ENCODE results near the gene CSMD2. TPM values are rescaled to one million over a fixed set of nuclear protein-coding genes. Genes with fewer than 3 reads are reported as not detected.

CSMD2 gene
- total RNA-seq, 1 experiment from 2014 or later: not detected

DNA sequence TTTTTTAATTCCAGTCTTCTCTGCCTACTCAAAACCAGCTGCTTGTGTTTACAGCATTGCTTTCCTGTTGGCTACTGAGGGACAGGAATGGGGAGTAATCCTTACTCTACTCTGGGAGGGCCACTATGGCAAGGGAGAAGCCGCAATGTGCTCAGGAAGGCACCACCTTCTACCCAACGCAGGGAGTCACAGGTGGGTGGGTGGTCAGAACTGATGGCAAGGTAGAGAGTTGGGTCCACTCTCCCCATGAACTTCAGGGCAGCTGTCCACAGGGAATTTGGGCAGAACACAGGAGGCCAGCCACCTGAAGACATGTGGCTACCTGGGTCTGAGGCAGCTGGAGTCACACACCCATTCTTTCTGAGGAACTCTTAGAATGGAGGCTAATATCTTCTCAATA is 341.6 kb downstream of the CSMD2 start:
- BruUV-seq (replicated peaks): no TSS peak
- no peak overlapping the region for H3K4me3 ChIP-seq
- no peak overlapping the region for H2AFZ ChIP-seq
- H3K4me2 ChIP-seq: no peak overlapping the region
- no peaks in the 10 kb centered on the region for H3K9me2 ChIP-seq (ENCODE audit: insufficient read depth)
- TF ChIP-seq, protein P1, sequence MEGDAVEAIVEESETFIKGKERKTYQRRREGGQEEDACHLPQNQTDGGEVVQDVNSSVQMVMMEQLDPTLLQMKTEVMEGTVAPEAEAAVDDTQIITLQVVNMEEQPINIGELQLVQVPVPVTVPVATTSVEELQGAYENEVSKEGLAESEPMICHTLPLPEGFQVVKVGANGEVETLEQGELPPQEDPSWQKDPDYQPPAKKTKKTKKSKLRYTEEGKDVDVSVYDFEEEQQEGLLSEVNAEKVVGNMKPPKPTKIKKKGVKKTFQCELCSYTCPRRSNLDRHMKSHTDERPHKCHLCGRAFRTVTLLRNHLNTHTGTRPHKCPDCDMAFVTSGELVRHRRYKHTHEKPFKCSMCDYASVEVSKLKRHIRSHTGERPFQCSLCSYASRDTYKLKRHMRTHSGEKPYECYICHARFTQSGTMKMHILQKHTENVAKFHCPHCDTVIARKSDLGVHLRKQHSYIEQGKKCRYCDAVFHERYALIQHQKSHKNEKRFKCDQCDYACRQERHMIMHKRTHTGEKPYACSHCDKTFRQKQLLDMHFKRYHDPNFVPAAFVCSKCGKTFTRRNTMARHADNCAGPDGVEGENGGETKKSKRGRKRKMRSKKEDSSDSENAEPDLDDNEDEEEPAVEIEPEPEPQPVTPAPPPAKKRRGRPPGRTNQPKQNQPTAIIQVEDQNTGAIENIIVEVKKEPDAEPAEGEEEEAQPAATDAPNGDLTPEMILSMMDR (conservative IDR thresholded peaks at IDR 0.05): no peak
- no peak for TF ChIP-seq EZH2 (IDR thresholded peaks at IDR 0.05; ENCODE audit: low read depth)
- no peak overlapping the region for H3K27ac ChIP-seq
- no peaks in the 10 kb centered on the region for H3K9me3 ChIP-seq (ENCODE audit: insufficient read depth, low read depth)
- no peaks in the 10 kb centered on the region for H3F3A ChIP-seq (ENCODE audit: insufficient read depth, low read depth)
- H3K36me3 ChIP-seq (ENCODE audit: low read depth): no peaks in the 10 kb centered on the region
- ChIA-PET CTCF (no interaction called here), POLR2A (ENCODE audit: unreplicated experiment) (no interaction called here)
- DNase-seq: no peak
- intact Hi-C loops (cut with micrococcal nuclease; ENCODE audit: unreplicated experiment): no loop called here
- peaks cover 44% of the 10 kb centered on the region for H3K27me3 ChIP-seq (ENCODE audit: insufficient read depth, low read depth)
- no peaks in the 10 kb centered on the region for H4K20me1 ChIP-seq (ENCODE audit: insufficient read depth)
- H3K4me1 ChIP-seq (replicated peaks; ENCODE audit: insufficient read depth): no peaks in the 10 kb centered on the region
- H3K79me2 ChIP-seq (ENCODE audit: low read depth): no peaks in the 10 kb centered on the region

DNA sequence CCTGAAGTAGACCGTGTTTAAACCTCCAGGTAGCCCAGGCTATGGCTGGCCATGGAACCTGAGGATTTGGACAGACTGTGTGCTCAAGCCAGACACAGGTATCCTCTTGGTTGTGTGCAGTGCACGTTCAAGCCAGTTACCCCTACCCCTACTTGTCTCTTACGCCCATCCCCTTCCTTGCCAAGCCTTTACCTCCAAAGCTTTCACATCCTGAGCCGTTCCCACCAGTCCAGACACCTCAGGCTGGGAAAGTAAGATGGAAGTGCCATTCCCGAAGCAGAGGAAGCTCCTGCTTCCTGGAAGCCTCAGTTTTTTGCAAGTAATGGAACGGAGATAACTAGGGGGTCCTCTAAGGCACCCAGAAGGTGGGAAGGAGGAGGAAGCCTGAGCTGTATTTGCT is 342.6 kb downstream of the CSMD2 start:
- Histone ChIP-seq H4K20me1 (ENCODE audit: insufficient read depth) (no peaks in the 10 kb centered on the region), H3K9me3 (ENCODE audit: insufficient read depth, low read depth) (no peaks in the 10 kb centered on the region), H3K79me2 (ENCODE audit: low read depth) (no peaks in the 10 kb centered on the region), H2AFZ (no peak overlapping the region), H3K4me2 (no peak overlapping the region), H3F3A (ENCODE audit: insufficient read depth, low read depth) (no peaks in the 10 kb centered on the region), H3K27ac (no peak overlapping the region), H3K27me3 (ENCODE audit: insufficient read depth, low read depth) (peaks cover 44% of the 10 kb centered on the region), H3K9me2 (ENCODE audit: insufficient read depth) (no peaks in the 10 kb centered on the region), H3K4me3 (no peak overlapping the region), H3K36me3 (ENCODE audit: low read depth) (no peaks in the 10 kb centered on the region), H3K4me1 (replicated peaks; ENCODE audit: insufficient read depth) (no peaks in the 10 kb centered on the region)
- CTCF ChIA-PET: no interaction called here
- POLR2A ChIA-PET (ENCODE audit: unreplicated experiment): no interaction called here
- no TSS peak for BruUV-seq (replicated peaks)
- intact Hi-C loops (cut with micrococcal nuclease; ENCODE audit: unreplicated experiment): no loop called here
- no peak for DNase-seq
- no peak for TF ChIP-seq EZH2 (IDR thresholded peaks at IDR 0.05; ENCODE audit: low read depth)
- TF ChIP-seq, protein P1 (conservative IDR thresholded peaks at IDR 0.05): no peak

DNA sequence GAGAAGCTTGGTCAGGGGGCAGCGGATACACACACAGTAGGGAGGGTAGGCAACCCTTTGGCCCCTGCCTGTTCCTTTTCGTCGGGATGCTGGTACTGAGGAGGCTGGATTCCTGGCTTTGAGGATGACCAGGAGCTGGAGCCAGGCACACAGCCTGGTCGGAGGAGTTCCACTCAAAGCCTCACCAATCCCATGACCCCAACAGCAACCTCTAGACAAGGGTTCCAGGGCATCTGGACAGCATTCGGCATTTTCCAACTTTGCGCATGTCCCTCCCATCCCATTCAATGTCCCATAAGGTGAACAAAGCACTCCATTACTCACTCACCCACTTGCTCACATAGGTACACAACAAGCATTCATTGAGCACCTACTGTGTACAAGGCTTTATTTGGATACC is 343.7 kb downstream of the CSMD2 start:
- Histone ChIP-seq H3K4me1 (replicated peaks; ENCODE audit: insufficient read depth) (no peaks in the 10 kb centered on the region), H3K27me3 (ENCODE audit: insufficient read depth, low read depth) (peaks cover 44% of the 10 kb centered on the region), H3K4me3 (no peak overlapping the region), H3K4me2 (no peak overlapping the region), H3K9me3 (ENCODE audit: insufficient read depth, low read depth) (no peaks in the 10 kb centered on the region), H3K27ac (no peak overlapping the region), H2AFZ (no peak overlapping the region), H4K20me1 (ENCODE audit: insufficient read depth) (no peaks in the 10 kb centered on the region), H3F3A (ENCODE audit: insufficient read depth, low read depth) (no peaks in the 10 kb centered on the region), H3K9me2 (ENCODE audit: insufficient read depth) (no peaks in the 10 kb centered on the region), H3K79me2 (ENCODE audit: low read depth) (no peaks in the 10 kb centered on the region), H3K36me3 (ENCODE audit: low read depth) (no peaks in the 10 kb centered on the region)
- CTCF ChIA-PET: no interaction called here
- DNase-seq: no peak
- BruUV-seq (replicated peaks): no TSS peak
- intact Hi-C loops (cut with micrococcal nuclease; ENCODE audit: unreplicated experiment): no loop called here
- POLR2A ChIA-PET (ENCODE audit: unreplicated experiment): no interaction called here
- TF ChIP-seq, protein P1 (conservative IDR thresholded peaks at IDR 0.05): no peak
- no peak for TF ChIP-seq EZH2 (IDR thresholded peaks at IDR 0.05; ENCODE audit: low read depth)

All from PC-9 (cell line).